GM23248 (cell line): ENCODE data around the gene HDGFL2. TPM values are rescaled to one million over a fixed set of nuclear protein-coding genes. Genes with fewer than 3 reads are reported as not detected.

Experiments used
- DNase-seq: peaks from one replicate; pipeline ENCODE4 v3.0.0-alpha.2; 2015
- H2AFZ ChIP-seq: fragments of 200-600 bp; sonication (generic); 2 replicates; pipeline ENCODE4 v1.6.1; 2016; ENCODE audit warnings: antibody characterized with exemption
- H3F3A ChIP-seq: fragments of 200-600 bp; sonication (generic); 2 replicates; pipeline ENCODE4 v1.6.1; 2016; ENCODE audit warnings: mild to moderate bottlenecking, antibody characterized with exemption, mixed run types; ENCODE audit not compliant: insufficient read depth
- H3K27ac ChIP-seq: fragments of 200-600 bp; sonication (generic); 2 replicates; pipeline ENCODE4 v1.5.1; 2016; ENCODE audit warnings: mild to moderate bottlenecking
- H3K27me3 ChIP-seq: fragments of 200-600 bp; sonication (generic); replicated peaks from 2 replicates; pipeline ENCODE4 v1.6.1; 2016; ENCODE audit warnings: mild to moderate bottlenecking; ENCODE audit not compliant: insufficient read depth
- H3K36me3 ChIP-seq: fragments of 200-600 bp; sonication (generic); 2 replicates; pipeline ENCODE4 v1.6.1; 2016; ENCODE audit warnings: low read depth, mild to moderate bottlenecking
- H3K4me1 ChIP-seq: fragments of 200-600 bp; sonication (generic); 2 replicates; pipeline ENCODE4 v1.6.1; 2016; ENCODE audit warnings: mild to moderate bottlenecking; ENCODE audit not compliant: insufficient read depth
- H3K4me2 ChIP-seq: fragments of 200-600 bp; sonication (generic); one replicate; pipeline ENCODE4 v1.6.1; 2016; ENCODE audit warnings: mild to moderate bottlenecking; ENCODE audit not compliant: unreplicated experiment
- H3K4me3 ChIP-seq: fragments of 200-600 bp; sonication (generic); 2 replicates; pipeline ENCODE4 v1.5.1; 2016; ENCODE audit warnings: mild to moderate bottlenecking
- H3K79me2 ChIP-seq: fragments of 200-600 bp; sonication (generic); 2 replicates; pipeline ENCODE4 v1.6.1; 2016; ENCODE audit warnings: mild to moderate bottlenecking; ENCODE audit not compliant: insufficient read depth
- H3K9ac ChIP-seq: fragments of 200-600 bp; sonication (generic); 2 replicates; pipeline ENCODE4 v1.6.1; 2016; ENCODE audit warnings: mild to moderate bottlenecking
- H3K9me2 ChIP-seq: fragments of 200-600 bp; sonication (generic); 2 replicates; pipeline ENCODE4 v1.6.1; 2016; ENCODE audit warnings: mixed run types, mild to moderate bottlenecking, moderate library complexity; ENCODE audit not compliant: insufficient read depth
- H3K9me3 ChIP-seq: fragments of 200-600 bp; sonication (generic); one replicate; pipeline ENCODE4 v1.6.1; 2017; ENCODE audit warnings: low read depth
- H4K20me1 ChIP-seq: fragments of 200-600 bp; sonication (generic); 2 replicates; pipeline ENCODE4 v1.6.0; 2016; ENCODE audit not compliant: insufficient read depth
- EZH2 ChIP-seq: fragments of 200-600 bp; sonication (generic); IDR thresholded peaks from 2 replicates; pipeline ENCODE4 v1.6.1; 2018; ENCODE audit warnings: antibody characterized with exemption, mild to moderate bottlenecking; ENCODE audit not compliant: insufficient read depth, poor library complexity, severe bottlenecking
- EZH2phosphoT487 ChIP-seq: fragments of 200-600 bp; sonication (generic); IDR thresholded peaks from 2 replicates; pipeline ENCODE4 v1.6.1; 2018; ENCODE audit warnings: antibody characterized with exemption, moderate library complexity, mild to moderate bottlenecking, low read depth; ENCODE audit not compliant: insufficient read depth
- WGBS, 2 experiments: methylation state at CpG; one replicate each; pipeline ENCODE4 v1.1.6; 2015 to 2017; ENCODE audit warnings: low lambda C conversion rate in 2 of 2, low coverage in 1 of 2; ENCODE audit errors: missing lambda C conversion rate in 2 of 2; 5-methylcytosine and 5-hydroxymethylcytosine counted together
- in situ Hi-C: fragments of 300-500 bp; cut with MboI; formaldehyde crosslinking; loops from 2 replicates; pipeline ENCODE4 v1.15.0; 2020
- polyA plus RNA-seq: library from polyadenylated mRNA; unstranded; fragments of >200 nt; fragmentation: Nextera tagmentation; extraction: Ambion mirVana; gene quantifications from 2 replicates; pipeline ENCODE4 v1.2.1, GENCODE V29; 2016
- total RNA-seq: library from RNA; depleted of rRNA; stranded (reverse); fragments of >200 nt; shearing (Covaris generic); gene quantifications from 2 replicates; pipeline ENCODE4 v1.2.3, GENCODE V29; 2014

Gene HDGFL2
- total and polyA plus RNA-seq, 2 experiments from 2014 or later, result 23.0 to 50.7 TPM

DNA sequence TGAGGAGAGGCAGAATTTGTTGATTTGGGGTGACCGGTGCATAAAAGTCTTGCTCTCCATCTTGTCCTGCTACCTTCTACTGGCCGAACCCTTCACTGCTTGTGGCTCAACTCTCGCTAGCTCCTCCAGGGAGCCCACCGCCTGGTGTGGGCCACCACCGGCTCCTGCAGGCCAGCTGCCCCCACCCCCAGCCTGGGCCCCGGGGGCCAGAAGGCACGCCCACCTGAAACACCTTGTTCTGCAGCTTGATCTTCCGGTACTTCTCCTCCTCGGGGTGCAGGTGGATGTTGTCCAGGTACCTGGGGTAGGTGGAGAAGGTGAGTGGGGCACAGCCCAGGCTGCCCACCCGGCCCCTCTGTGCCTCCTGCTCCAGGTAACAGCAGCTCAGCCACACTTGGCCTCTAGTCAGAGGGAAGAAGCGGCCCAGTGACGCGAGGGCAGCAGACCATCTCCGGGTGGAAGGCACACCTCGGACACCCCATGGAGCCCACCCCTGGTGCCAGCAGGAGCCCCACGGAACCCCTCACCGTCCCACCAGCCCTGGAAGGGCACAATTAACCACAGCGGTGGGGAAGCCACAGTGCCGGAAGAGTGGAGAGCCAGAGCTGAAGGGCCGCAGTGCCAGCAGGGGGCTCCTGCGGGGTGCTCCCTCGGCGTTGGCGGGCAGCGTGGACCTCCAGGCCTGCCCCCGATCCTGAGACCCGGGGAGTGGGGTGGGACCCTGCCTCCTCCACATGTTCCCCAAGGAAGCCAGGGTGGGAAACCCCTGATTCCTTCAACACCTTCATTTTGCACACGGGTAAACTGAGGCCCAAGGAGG, 24.6 kb upstream of the HDGFL2 start:
- Histone ChIP-seq H3K4me3 (no peak overlapping the region), H3K36me3 (peaks cover 18% of the 10 kb centered on the region; the same call in 1 of the 2 replicates), H4K20me1 (no peaks in the 10 kb centered on the region), H2AFZ (no peak overlapping the region), H3K9me2 (no peaks in the 10 kb centered on the region), H3F3A (no peaks in the 10 kb centered on the region; the same call in 1 of the 2 replicates), H3K9ac (no peak overlapping the region), H3K27ac (no peak overlapping the region), H3K4me1 (no peaks in the 10 kb centered on the region), H3K4me2 (no peak overlapping the region), H3K79me2 (peaks cover 28% of the 10 kb centered on the region), H3K9me3 (no peaks in the 10 kb centered on the region), H3K27me3 (no peaks in the 10 kb centered on the region)
- TF ChIP-seq EZH2, result no peak
- TF ChIP-seq EZH2phosphoT487, result no peak
- in situ Hi-C loops, result no loop called here
- no peak for DNase-seq
- 90 to 92% methylated on average over 24 to 28 of the region's 28 CpGs for WGBS, 2 experiments

DNA sequence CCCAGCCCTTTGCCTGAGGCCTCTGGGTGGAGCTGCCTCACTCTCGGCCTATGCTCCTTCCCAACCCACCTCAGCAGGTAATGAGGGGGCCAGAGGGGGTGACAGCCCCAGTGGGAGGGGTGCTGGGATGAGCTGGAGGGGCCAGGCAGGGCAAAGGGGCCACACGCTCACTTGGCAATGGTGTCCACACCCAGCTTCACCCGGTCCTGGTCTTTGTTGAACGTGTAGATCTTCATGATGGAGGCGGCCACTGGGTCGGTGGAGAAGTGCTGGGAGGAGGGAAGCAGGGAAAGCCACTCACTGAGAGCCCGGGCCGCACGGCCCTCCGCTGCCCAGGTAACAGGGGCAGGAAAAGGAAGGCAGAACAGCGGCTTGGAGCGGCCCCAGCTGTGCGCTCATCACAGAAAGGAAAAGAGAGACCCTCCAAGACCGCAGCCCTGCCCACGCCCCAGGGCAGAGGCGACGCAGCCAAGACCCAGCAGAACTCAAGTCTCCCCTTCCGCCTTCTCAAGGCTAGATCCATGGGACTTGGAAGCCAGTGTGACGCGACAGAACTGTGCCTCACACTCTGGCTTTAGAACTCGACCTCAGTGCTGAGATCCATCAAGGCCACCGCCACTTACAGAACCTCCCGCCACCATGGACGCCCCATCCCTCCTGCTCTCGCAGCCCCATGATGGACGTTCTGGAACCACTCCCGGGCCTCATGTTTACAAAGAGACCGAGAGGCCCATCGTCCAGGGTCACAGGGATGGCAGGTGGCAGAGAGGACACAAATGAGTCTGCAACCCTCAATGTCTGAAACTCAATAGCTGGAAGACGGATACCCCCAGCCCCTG, 23.7 kb upstream of the HDGFL2 start:
- no peak overlapping the region for H2AFZ ChIP-seq
- H3K36me3 ChIP-seq, result peaks cover 18% of the 10 kb centered on the region; the same call in 1 of the 2 replicates

DNA sequence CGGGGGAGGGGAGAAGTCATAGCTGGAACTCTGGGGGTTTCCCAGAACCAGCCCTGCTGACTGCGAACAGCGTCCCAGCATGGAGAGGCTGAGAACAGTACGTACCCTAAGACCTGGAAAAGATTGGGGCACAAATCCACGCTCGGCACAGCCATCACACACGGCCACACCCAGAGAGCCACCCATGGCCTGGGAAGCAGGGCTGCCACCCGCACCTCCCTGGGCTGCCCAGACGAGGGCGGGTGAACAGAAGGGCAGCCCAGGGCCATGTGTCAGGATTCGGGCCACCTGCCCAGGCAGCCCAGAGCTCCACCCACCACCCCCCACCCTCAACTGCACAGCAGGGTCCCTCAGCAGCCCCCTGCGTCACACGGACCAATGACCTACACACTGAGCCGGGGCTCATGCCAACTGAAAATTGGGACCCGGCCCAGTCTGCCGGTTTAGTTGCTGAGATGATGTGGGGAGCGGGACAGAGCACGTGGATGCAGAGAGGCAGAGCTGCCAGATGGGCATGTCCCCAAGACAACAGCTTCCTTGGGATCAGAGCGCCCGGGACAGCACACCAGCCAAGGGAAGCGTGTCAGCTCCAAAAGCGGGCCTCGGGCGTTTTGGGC, 23.0 kb upstream of the HDGFL2 start:
- Histone ChIP-seq H3K9ac (no peak overlapping the region), H3K4me2 (no peak overlapping the region), H3K79me2 (peaks cover 42% of the 10 kb centered on the region), H3K27me3 (no peaks in the 10 kb centered on the region), H2AFZ (no peak overlapping the region), H3K36me3 (peaks cover 18% of the 10 kb centered on the region; the same call in 1 of the 2 replicates), H3K4me3 (no peak overlapping the region), H3K9me2 (no peaks in the 10 kb centered on the region), H4K20me1 (no peaks in the 10 kb centered on the region), H3K4me1 (no peaks in the 10 kb centered on the region), H3K9me3 (no peaks in the 10 kb centered on the region), H3K27ac (no peak overlapping the region), H3F3A (no peaks in the 10 kb centered on the region; the same call in 1 of the 2 replicates)
- in situ Hi-C loops, result no loop called here
- WGBS, 2 experiments, result 56 to 57% methylated on average over 22 to 24 of the region's 24 CpGs
- no peak for DNase-seq
- TF ChIP-seq EZH2, result no peak
- TF ChIP-seq EZH2phosphoT487, result no peak

More for the DNA sequence above, 23.7 kb upstream of the HDGFL2 start:
- Histone ChIP-seq H3K9me3 (no peaks in the 10 kb centered on the region), H3K4me3 (no peak overlapping the region), H3K27me3 (no peaks in the 10 kb centered on the region), H3K79me2 (peaks cover 36% of the 10 kb centered on the region), H3K9ac (no peak overlapping the region), H3K27ac (no peak overlapping the region), H3K4me1 (no peaks in the 10 kb centered on the region), H3K4me2 (no peak overlapping the region), H3F3A (no peaks in the 10 kb centered on the region; the same call in 1 of the 2 replicates), H3K9me2 (no peaks in the 10 kb centered on the region), H4K20me1 (no peaks in the 10 kb centered on the region)
- in situ Hi-C loops, result no loop called here
- TF ChIP-seq EZH2phosphoT487 (no peak), EZH2 (no peak)
- WGBS, 2 experiments, result 88 to 90% methylated on average over 24 to 29 of the region's 30 CpGs
- DNase-seq, result no peak

DNA sequence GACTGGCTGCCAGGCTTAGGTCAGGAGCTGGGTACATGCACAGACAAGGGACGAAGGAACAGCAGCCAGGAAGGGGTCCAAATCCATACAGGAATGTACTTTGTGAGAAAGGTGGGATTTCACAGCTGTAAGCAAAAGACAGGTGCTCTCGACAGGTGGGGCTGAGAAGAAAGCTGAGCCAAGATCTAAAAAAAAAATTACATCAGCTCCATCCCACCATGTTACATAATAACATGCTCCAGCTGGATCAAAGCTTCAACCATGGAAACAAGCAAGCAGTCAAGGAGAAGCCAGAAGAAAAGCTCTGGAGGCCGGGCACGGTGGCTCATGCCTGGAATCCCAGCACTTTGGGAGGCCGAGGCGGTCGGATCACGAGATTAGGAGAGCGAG, 22.5 kb upstream of the HDGFL2 start:
- H3F3A ChIP-seq, result peaks cover 4% of the 10 kb centered on the region; the same call in 1 of the 2 replicates
- H4K20me1 ChIP-seq, result no peaks in the 10 kb centered on the region
- no peaks in the 10 kb centered on the region for H3K27me3 ChIP-seq
- DNase-seq, result no peak
- no peaks in the 10 kb centered on the region for H3K9me2 ChIP-seq
- H3K4me2 ChIP-seq, result no peak overlapping the region
- peaks cover 18% of the 10 kb centered on the region; the same call in 1 of the 2 replicates for H3K36me3 ChIP-seq
- in situ Hi-C loops, result no loop called here
- H3K4me1 ChIP-seq, result no peaks in the 10 kb centered on the region
- H3K79me2 ChIP-seq, result peaks cover 47% of the 10 kb centered on the region
- no peaks in the 10 kb centered on the region for H3K9me3 ChIP-seq
- no peak overlapping the region for H2AFZ ChIP-seq
- H3K9ac ChIP-seq, result no peak overlapping the region
- no peak overlapping the region for H3K4me3 ChIP-seq
- no peak for TF ChIP-seq EZH2phosphoT487
- TF ChIP-seq EZH2, result no peak
- WGBS, 2 experiments, result 68 to 71% methylated on average over 9 of the region's 9 CpGs
- no peak overlapping the region for H3K27ac ChIP-seq
